AG10803 (cell line): Measurements from ENCODE around the gene RAB30.
"Not testable (repeated sequence)": the region's sequence is repeated elsewhere in the genome, so short reads cannot be mapped to it uniquely, and the experiment has no call there.

Experiments
- DNase-seq: peaks from one replicate; pipeline ENCODE4 v3.0.0; 2010; ENCODE audit warnings: low read depth
- H3K4me3 ChIP-seq: 2 replicates; pipeline ENCODE4 v1.5.1; 2011; ENCODE audit warnings: mild to moderate bottlenecking, low read length, control low read depth
- TF ChIP-seq, protein P1 (sequence below): conservative IDR thresholded peaks from 2 replicates; pipeline ENCODE4 v1.5.1; 2011; ENCODE audit warnings: mild to moderate bottlenecking, low read length, control low read depth, inconsistent platforms

The RAB30 gene

DNA sequence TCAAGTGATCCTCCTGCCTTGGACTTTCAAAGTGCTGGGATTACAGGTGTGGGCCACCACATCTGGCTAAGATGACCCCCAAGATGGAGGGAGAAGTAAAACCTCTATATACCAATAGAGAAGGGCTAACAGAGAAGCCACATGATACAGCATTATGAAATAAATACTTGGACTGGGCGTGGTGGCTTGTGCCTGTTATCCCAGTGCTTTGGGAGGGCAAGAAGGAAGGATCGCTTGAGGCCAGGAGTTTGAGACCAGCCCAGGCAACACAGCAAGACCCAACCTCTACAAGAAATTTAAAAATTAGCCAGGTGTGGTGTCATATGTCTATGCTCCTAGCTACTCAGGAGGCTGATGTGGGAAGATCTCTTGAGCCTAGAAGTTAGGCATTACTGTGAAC, 61.7 kb downstream of the RAB30 start:
- TF ChIP-seq, protein P1, sequence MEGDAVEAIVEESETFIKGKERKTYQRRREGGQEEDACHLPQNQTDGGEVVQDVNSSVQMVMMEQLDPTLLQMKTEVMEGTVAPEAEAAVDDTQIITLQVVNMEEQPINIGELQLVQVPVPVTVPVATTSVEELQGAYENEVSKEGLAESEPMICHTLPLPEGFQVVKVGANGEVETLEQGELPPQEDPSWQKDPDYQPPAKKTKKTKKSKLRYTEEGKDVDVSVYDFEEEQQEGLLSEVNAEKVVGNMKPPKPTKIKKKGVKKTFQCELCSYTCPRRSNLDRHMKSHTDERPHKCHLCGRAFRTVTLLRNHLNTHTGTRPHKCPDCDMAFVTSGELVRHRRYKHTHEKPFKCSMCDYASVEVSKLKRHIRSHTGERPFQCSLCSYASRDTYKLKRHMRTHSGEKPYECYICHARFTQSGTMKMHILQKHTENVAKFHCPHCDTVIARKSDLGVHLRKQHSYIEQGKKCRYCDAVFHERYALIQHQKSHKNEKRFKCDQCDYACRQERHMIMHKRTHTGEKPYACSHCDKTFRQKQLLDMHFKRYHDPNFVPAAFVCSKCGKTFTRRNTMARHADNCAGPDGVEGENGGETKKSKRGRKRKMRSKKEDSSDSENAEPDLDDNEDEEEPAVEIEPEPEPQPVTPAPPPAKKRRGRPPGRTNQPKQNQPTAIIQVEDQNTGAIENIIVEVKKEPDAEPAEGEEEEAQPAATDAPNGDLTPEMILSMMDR = no peak
- no peak overlapping the region for H3K4me3 ChIP-seq
- DNase-seq = no peak

DNA sequence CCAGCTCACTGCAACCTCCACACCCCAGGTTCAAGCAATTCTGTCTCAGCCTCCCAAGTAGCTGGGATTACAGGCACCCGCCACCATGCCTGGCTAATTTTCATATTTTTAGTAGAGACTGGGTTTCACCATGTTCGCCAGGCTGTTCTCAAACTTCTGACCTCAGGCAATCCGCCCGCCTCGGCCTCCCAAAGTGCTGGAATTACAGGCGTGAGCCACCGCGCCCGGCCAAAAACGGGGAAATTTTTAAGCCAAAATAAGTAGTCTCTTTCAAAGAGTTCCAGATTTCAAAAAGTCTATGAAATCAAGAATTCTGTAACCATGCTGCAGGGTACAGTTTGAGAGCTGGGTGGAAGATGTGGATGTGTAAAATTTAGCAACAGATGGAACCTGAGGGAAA, 62.6 kb downstream of the RAB30 start:
- H3K4me3 ChIP-seq, DNase-seq: not testable (repeated sequence)

DNA sequence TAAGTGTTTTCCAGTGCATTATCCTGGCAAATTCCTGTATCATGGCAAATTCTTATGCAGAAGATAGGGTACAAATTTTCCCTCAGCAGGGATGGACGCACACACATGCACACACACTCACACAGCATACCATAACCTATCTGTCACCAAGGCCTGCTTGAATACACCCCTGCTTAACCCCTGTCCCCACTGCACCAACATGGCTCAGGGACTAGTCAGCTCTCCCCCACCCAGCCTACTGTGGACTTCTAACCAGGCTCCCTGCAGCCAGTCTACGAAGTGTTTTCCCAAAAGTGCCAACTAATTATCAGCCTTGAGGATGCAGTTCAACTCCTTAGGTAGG, 63.1 kb downstream of the RAB30 start:
- peak; percentile 57 for DNase-seq
- H3K4me3 ChIP-seq = no peak overlapping the region
- TF ChIP-seq, protein P1 = no peak

DNA sequence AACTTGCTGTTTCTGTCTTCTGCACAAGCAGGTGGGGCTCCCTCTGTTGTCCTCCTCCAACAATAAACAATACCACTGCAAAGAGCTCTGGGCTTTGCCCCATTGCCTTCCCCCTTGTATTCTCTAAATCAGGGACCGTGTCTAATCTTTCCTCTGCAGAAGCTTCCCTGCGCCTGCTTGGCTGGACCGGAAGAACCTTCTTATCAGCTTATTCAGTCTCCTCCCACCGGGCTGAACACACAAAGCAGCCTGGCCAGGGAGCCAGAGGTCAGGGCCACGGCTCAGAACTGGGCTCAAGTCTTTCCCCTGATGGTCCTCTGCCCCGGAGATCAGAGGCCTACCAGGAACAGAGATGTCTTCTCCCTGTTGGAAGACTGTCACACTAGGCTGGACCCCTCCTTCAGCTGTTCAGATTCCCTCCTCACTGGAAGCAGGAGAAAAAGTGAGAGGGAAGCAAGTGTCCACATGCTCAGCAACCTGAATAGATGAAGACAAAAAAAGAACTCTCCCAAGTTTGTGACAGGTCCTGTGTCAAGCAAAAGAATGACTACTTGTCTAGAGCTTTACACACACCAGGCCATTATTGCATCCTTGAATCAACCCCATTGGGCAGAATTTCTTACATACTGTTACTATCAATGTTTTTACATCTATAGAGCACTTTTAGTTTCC, 63.7 kb downstream of the RAB30 start:
- no peak for DNase-seq
- no peak overlapping the region for H3K4me3 ChIP-seq
- TF ChIP-seq, protein P1 = no peak

DNA sequence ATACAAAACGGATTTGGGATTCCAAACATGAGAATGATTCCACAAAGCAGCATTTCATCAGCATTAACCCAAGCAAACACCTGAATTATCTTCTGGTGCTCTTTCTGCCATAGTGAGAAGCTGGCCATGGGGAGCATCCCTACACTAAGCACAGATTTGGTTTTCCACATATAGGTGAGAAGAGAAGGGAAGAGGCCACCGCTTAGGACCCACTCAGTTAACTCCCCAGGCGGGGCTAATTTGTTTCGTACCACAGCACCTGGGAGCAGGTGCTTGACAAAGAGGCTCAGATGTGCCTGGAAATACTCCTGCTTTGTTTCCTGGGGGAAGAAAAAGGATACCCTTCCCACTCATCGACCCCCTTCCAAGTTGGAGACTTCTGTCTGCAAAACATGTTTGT, 64.2 kb downstream of the RAB30 start:
- H3K4me3 ChIP-seq = no peak overlapping the region
- TF ChIP-seq, protein P1 = no peak

DNA sequence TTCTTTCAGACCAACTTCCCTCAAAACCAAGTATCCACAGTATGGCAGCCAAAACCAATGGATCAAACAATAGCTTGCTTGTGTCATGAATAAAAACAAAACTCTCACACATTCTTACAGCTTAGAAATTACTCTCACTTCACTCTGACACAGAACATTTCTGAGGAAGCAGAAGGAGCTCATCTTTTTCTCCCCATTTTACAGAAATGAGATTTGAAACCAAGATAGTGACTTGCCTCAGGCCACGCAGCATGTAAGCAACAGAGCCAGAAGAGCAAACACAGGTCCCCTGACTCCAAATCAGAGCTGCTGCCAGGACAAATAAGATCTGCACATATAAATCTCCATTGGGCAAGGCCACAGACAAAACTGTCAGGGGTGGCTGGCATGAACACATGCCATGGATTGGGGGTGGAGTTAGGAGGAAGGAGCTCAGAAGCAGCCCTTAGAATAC, 64.8 kb downstream of the RAB30 start:
- DNase-seq = no peak
- TF ChIP-seq, protein P1 = no peak
- H3K4me3 ChIP-seq = no peak overlapping the region

More for the DNA sequence above, 64.2 kb downstream of the RAB30 start:
- no peak for DNase-seq

DNA sequence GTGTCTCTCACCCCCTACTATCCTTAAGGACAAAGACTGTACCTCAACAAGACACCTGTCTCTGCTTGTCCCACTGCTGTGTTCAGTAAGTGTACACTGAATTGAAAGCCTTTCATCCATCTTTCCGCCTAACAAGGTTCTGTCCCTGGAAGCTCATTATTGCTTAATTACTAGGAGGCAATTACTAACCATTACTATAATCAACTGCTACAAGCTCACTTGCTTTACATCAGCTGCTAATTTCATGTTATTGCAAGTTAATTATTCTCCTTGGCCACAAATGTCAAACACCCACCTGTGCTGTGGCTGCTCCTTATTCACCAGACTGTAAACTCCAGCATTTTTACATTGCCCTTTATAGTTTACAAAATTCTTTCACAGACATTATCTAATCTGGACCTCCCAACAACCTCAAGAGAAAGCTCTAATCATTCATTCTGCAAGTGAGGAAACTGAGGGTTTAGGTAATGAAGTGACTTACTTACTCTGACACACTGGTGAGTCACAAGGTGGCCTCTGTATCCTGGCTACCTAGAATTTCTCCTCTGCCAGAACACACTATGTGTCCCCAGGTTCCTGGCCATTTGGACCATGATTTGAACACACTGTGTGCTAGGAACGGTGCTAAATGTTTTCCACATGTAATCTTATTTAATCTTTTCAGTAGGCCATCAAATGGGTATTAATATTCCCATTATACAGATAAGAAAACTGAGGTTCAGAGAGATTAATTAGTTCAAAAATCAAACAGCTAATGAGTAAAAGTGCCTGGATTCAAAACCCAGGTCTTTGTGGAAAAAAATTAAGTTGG, 66.7 kb downstream of the RAB30 start:
- no peak for DNase-seq
- TF ChIP-seq, protein P1 = no peak
- H3K4me3 ChIP-seq = no peak overlapping the region
